Activated gamma-delta T cell treated with anti-CD3 and anti-CD28 coated beads, Interleukin-2, amount 50 U/mL, for 16 hours (primary cell): Measurements from ENCODE around the gene PRDM16.

Experiments
- DNase-seq: peaks from one replicate; pipeline ENCODE4 v3.0.0-alpha.2; 2020; ENCODE audit warnings: low read depth

The PRDM16 gene

GRCh38 chr1:3103967-3104677, 35.1 kb downstream of the PRDM16 start:
- DNase-seq, result no peak

GRCh38 chr1:3105167-3105863, 36.3 kb downstream of the PRDM16 start:
- DNase-seq, result no peak

GRCh38 chr1:3106216-3106615, 37.2 kb downstream of the PRDM16 start:
- DNase-seq, result no peak

GRCh38 chr1:3107201-3107600, 38.2 kb downstream of the PRDM16 start:
- DNase-seq, result no peak

- DNase-seq, result no peak
Measured at GRCh38 chr1:3109355-3109754, 40.4 kb downstream of the PRDM16 start.

- no peak for DNase-seq
Measured at GRCh38 chr1:3111348-3112021, 42.5 kb downstream of the PRDM16 start.

GRCh38 chr1:3112526-3112925, 43.5 kb downstream of the PRDM16 start:
- no peak for DNase-seq

GRCh38 chr1:3113047-3113740, 44.2 kb downstream of the PRDM16 start:
- no peak for DNase-seq

- no peak for DNase-seq
Measured at GRCh38 chr1:3113741-3114056, 44.7 kb downstream of the PRDM16 start.

GRCh38 chr1:3114131-3114744, 45.2 kb downstream of the PRDM16 start:
- DNase-seq, result no peak

GRCh38 chr1:3114846-3115245, 45.8 kb downstream of the PRDM16 start:
- no peak for DNase-seq

- DNase-seq, result no peak
Measured at GRCh38 chr1:3115275-3116149, 46.5 kb downstream of the PRDM16 start.

- no peak for DNase-seq
Measured at GRCh38 chr1:3116150-3116510, 47.1 kb downstream of the PRDM16 start.

- no peak for DNase-seq
Measured at GRCh38 chr1:3116560-3116959, 47.6 kb downstream of the PRDM16 start.

- no peak for DNase-seq
Measured at GRCh38 chr1:3117879-3118278, 48.9 kb downstream of the PRDM16 start.

GRCh38 chr1:3119061-3119460, 50.1 kb downstream of the PRDM16 start:
- DNase-seq, result no peak

- DNase-seq, result no peak
Measured at GRCh38 chr1:3119725-3120124, 50.7 kb downstream of the PRDM16 start.

- DNase-seq, result no peak
Measured at GRCh38 chr1:3120140-3120539, 51.1 kb downstream of the PRDM16 start.

- DNase-seq, result no peak
Measured at GRCh38 chr1:3120994-3121393, 52.0 kb downstream of the PRDM16 start.

- DNase-seq, result no peak
Measured at GRCh38 chr1:3121401-3122210, 52.6 kb downstream of the PRDM16 start.

- DNase-seq, result no peak
Measured at GRCh38 chr1:3122311-3122710, 53.3 kb downstream of the PRDM16 start.
